Small intestine (tissue), 16 donors: ENCODE data around the gene MSL2. TPM values are rescaled to one million over a fixed set of nuclear protein-coding genes. Genes with fewer than 3 reads are reported as not detected.

Experiments
- DNase-seq, 2 donors: peaks; one replicate each; pipeline versions ENCODE4 v3.0.0 to v3.0.0-alpha.2; 2013
- FAIRE-seq: peaks from 2 replicates; lab custom pipeline; 2012; peaks lifted over from hg19 to GRCh38; lab: Jason Lieb, UNC
- H3K27ac ChIP-seq, 3 donors: one replicate each; pipeline ENCODE4 v1.5.1; 2013; ENCODE audit warnings: low read length in 2 of 3, mild to moderate bottlenecking in 2 of 3, control low read depth in 1 of 3, inconsistent platforms in 1 of 3, low read depth in 1 of 3, moderate library complexity in 1 of 3
- H3K27me3 ChIP-seq, 3 donors: one replicate each; pipeline ENCODE4 v1.6.1; 2013; ENCODE audit warnings: low read length in 3 of 3, inconsistent platforms in 1 of 3; ENCODE audit not compliant: control insufficient read depth in 3 of 3, insufficient read depth in 3 of 3
- H3K36me3 ChIP-seq, 3 donors: one replicate each; pipeline ENCODE4 v1.6.1; 2013; ENCODE audit warnings: low read length in 3 of 3, inconsistent platforms in 1 of 3, low read depth in 1 of 3, mild to moderate bottlenecking in 1 of 3, moderate library complexity in 1 of 3; ENCODE audit not compliant: control insufficient read depth in 3 of 3, insufficient read depth in 2 of 3
- H3K4me1 ChIP-seq, 3 donors: one replicate each; pipeline ENCODE4 v1.6.1; 2013; ENCODE audit warnings: low read length in 2 of 3, inconsistent platforms in 1 of 3, low read depth in 1 of 3, mild to moderate bottlenecking in 1 of 3, moderate library complexity in 1 of 3; ENCODE audit not compliant: control insufficient read depth in 3 of 3, insufficient read depth in 2 of 3
- H3K4me3 ChIP-seq, 3 donors: one replicate each; pipeline ENCODE4 v1.5.1; 2013; ENCODE audit warnings: low read length in 3 of 3, control low read depth in 1 of 3, inconsistent platforms in 1 of 3, low read depth in 1 of 3, mild to moderate bottlenecking in 1 of 3, moderate library complexity in 1 of 3
- H3K9me3 ChIP-seq, 2 donors: one replicate each; pipeline ENCODE4 v1.6.1; 2013; ENCODE audit warnings: low read depth in 1 of 2, low read length in 1 of 2; ENCODE audit not compliant: control insufficient read depth in 2 of 2, insufficient read depth in 1 of 2
- WGBS, 3 donors: extraction: QIAGEN DNeasy Blood & Tissue Kit; methylation state at CpG; one replicate each; pipeline ENCODE4 v1.1.7; 2013; 5-methylcytosine and 5-hydroxymethylcytosine counted together
- long read RNA-seq, 10 donors: transcript quantifications; one replicate each; lab custom pipeline, GENCODE V29; 2026
- polyA plus RNA-seq, 4 donors: library from polyadenylated mRNA; stranded (reverse) in 3 of 4; unstranded in 1 of 4; fragments of 200-250 nt in 3 of 4; fragments of 120-200 nt in 1 of 4; gene quantifications; one replicate each; pipeline versions ENCODE4 v1.2.1 to v1.2.3, GENCODE V29; 2013
- donor health status: healthy with polysubstance abuse.
- donor health status: control.
- donor health status: control.
- donor health status: Bipolar disorder and iron deficiency.
- donor health status: healthy.

Gene MSL2, protein sequence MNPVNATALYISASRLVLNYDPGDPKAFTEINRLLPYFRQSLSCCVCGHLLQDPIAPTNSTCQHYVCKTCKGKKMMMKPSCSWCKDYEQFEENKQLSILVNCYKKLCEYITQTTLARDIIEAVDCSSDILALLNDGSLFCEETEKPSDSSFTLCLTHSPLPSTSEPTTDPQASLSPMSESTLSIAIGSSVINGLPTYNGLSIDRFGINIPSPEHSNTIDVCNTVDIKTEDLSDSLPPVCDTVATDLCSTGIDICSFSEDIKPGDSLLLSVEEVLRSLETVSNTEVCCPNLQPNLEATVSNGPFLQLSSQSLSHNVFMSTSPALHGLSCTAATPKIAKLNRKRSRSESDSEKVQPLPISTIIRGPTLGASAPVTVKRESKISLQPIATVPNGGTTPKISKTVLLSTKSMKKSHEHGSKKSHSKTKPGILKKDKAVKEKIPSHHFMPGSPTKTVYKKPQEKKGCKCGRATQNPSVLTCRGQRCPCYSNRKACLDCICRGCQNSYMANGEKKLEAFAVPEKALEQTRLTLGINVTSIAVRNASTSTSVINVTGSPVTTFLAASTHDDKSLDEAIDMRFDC
- 10 to 100 TPM in 1 of 4 donors, 1 to 10 TPM in 3; 3.8 to 29.9 (median 6.5) TPM for polyA plus RNA-seq
- long read RNA-seq, donor 1: 0 reads
- long read RNA-seq, donor 2, full-length matches to known transcripts: 3 of 3 reads
- long read RNA-seq, donor 2, partial matches to known transcripts: 0 of 3 reads
- long read RNA-seq, donor 2, other reads (novel, unspliced or antisense): 0 of 3 reads
- long read RNA-seq, donor 3, full-length matches to known transcripts: 7 of 7 reads
- long read RNA-seq, donor 3, partial matches to known transcripts: 0 of 7 reads
- long read RNA-seq, donor 3, other reads (novel, unspliced or antisense): 0 of 7 reads
- long read RNA-seq, donor 4: 0 reads
- long read RNA-seq, donor 5: 0 reads
- long read RNA-seq, donor 6, full-length matches to known transcripts: 5 of 5 reads
- long read RNA-seq, donor 6, partial matches to known transcripts: 0 of 5 reads
- long read RNA-seq, donor 6, other reads (novel, unspliced or antisense): 0 of 5 reads
- long read RNA-seq, donor 7: 0 reads
- long read RNA-seq, donor 8: 0 reads
- long read RNA-seq, donor 9, full-length matches to known transcripts: 1 of 1 reads
- long read RNA-seq, donor 9, partial matches to known transcripts: 0 of 1 reads
- long read RNA-seq, donor 9, other reads (novel, unspliced or antisense): 0 of 1 reads
- long read RNA-seq, donor 10, full-length matches to known transcripts: 7 of 7 reads
- long read RNA-seq, donor 10, partial matches to known transcripts: 0 of 7 reads
- long read RNA-seq, donor 10, other reads (novel, unspliced or antisense): 0 of 7 reads

DNA sequence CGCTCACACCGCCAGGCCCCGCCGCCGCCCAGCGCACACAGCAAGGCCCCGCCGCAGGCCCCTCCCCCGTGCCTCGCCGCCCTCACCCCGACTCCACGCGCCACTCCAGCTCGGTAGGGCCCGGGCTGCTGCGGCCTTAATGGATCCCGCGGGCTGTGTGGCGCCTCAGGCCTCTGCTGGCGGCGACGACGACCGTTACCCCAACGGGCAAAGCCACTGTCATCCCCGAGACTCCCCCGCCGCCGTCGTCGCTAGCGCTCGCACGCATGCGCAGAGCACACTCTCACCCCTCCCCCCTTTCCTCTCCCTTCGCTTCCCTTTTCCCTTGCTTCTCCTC lies at the start of gene MSL2:
MSL2 (minus strand) TSS at position 272 of the 337 bp plus-strand sequence. CDS start 1,222 bp downstream, outside the sequence.
- Histone ChIP-seq H3K36me3 (peaks cover 0 to 5% (median 0%) of the 10 kb centered on the region in 3 donors), H3K4me3 (peak within 1 kb of the TSS; percentile 81 to 90 (median 89)), H3K4me1 (peaks cover 0 to 16% (median 5%) of the 10 kb centered on the region in 3 donors), H3K27ac (peak within 1 kb of the TSS; percentile 90 to 100 (median 96)), H3K9me3 (no peaks in the 10 kb centered on the region), H3K27me3 (no peaks in the 10 kb centered on the region)
- no peak for DNase-seq
- FAIRE-seq: no peak
- WGBS, 3 donors: 0% methylated on average over 18 to 37 of the region's 37 CpGs

DNA sequence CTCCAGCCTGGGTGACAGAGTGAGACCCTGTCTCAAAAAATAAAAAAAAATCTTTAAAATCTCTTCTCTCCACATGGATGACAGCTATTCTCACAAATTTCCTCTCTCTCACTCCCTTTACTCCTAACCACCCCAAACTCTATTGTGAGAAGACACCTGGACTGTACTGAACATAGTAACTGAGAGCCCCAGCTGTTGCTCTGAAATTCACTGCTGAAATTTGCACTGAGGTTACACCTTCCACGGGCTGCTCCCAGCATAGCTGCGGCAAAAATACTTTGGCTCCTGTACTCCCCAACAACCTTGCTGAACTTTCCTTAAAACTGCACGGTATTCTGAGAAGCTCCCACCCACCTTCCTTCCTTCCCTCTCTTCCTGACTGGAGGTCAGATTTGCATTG lies 49.6 kb upstream of the MSL2 start:
- DNase-seq (no peak), FAIRE-seq (no peak)
- WGBS, 3 donors: 61 to 86% (median 76%) methylated on average over 3 of the region's 3 CpGs
- peaks cover 0 to 4% (median 0%) of the 10 kb centered on the region in 3 donors for H3K4me1 ChIP-seq
- no peaks in the 10 kb centered on the region for H3K27me3 ChIP-seq
- no peak overlapping the region for H3K27ac ChIP-seq
- H3K36me3 ChIP-seq: no peaks in the 10 kb centered on the region
- no peaks in the 10 kb centered on the region for H3K9me3 ChIP-seq
- H3K4me3 ChIP-seq: no peak overlapping the region

DNA sequence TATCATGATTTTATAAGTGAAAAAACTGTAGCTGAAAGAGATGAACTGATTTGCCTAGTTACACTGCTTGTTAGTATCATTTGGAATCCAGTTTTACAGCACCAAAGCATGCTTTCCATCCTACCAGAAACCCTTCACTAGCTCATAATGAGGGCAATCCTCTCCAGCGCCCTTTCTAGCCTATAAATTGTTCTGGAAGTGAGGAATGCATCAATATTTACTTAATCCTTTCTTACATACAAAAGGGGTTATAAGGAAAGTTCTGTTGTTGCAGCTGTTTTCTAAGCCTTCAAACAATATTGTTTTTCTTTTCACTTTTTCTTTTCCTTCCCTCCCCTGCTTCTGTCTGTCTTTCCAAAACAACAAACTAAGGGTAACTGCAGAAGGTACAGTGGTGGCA lies 43.0 kb upstream of the MSL2 start:
- DNase-seq (no peak), FAIRE-seq (no peak)
- H3K36me3 ChIP-seq: no peaks in the 10 kb centered on the region
- H3K9me3 ChIP-seq: no peaks in the 10 kb centered on the region
- no peaks in the 10 kb centered on the region for H3K4me1 ChIP-seq
- no peak overlapping the region for H3K4me3 ChIP-seq
- no peak overlapping the region for H3K27ac ChIP-seq
- H3K27me3 ChIP-seq: no peaks in the 10 kb centered on the region
- WGBS, 3 donors: 30 to 33% (median 31%) methylated on average over 1 of the region's 1 CpG

DNA sequence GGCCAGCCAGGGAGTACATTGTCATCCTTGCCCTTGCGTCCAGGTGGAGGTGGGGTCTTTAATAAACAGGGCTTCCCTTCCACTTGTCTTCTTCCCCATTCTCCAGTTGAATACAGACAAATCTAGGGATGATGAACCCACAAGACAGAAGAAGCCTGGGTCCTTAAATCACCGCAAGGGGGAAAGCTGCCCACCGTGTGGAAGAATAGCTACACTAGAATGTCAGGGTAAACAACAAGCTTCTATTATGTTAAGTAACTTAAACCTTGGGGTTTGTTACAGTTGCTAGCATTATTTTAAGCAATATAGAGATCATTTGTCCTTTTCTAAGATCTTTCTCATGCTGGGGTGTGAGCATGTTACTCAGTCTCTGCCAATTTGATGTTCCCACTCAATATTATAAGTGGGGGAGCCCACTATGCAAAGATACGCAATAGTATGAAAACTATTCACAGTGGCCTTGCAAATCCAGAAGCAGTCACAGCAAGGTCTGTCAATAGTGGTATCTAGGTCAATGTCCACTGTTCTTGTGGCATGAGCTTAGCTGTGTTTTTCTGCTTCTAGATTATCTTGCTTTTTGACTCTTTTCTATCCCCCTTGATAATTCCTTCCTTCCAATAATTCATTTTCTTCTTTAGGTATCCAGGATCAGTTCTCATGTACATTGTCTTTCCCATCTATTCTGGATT lies 42.0 kb upstream of the MSL2 start:
- Histone ChIP-seq H3K27ac (no peak overlapping the region), H3K27me3 (no peaks in the 10 kb centered on the region), H3K36me3 (no peaks in the 10 kb centered on the region), H3K4me1 (no peaks in the 10 kb centered on the region), H3K9me3 (no peaks in the 10 kb centered on the region), H3K4me3 (no peak overlapping the region)
- FAIRE-seq: no peak
- WGBS, 3 donors: 88 to 92% (median 91%) methylated on average over 4 of the region's 4 CpGs
- no peak for DNase-seq

DNA sequence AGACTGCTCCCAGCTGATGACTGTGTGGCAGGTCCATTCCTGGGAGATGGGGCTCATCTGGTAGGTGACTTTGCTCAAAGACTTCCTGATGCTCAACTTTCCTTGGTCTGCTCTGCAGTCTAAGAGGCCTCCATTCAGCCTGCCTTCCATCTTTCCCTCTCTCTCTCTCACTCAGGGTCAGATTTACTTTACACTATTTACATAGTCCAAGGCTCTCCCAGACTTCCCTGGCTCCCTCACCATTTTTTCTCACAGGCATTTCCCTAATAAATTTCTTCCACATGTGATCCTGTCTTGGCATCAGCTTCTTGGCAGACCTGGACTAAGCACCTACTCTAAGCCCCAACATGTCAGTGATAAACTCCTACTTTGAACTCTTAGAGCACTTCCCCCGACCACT lies 41.0 kb upstream of the MSL2 start:
- Histone ChIP-seq H3K36me3 (no peaks in the 10 kb centered on the region), H3K4me3 (no peak overlapping the region), H3K27me3 (no peaks in the 10 kb centered on the region), H3K9me3 (no peaks in the 10 kb centered on the region), H3K4me1 (no peaks in the 10 kb centered on the region), H3K27ac (no peak overlapping the region)
- DNase-seq (no peak), FAIRE-seq (no peak)
- 79 to 83% (median 81%) methylated on average over 1 of the region's 1 CpG for WGBS, 3 donors

DNA sequence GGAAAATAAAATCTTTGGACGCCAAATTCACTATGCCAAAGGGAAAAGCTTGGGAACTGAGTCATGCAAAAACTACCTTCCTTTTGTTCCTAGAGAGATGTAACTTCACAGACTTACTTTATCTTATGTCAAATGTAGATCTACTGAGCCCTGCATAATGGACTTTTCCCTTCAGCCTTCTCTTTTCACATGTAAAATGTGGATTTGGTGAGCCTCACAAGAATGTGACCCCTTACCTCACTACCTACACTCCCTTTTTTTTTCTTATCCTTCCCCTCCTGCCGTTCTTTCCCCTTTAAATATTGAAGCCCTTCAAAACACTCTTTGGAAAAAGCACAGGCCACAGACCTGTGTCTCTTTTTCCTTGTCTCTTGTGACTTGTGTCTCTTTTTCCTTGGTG lies 40.0 kb upstream of the MSL2 start:
- H3K4me1 ChIP-seq: no peaks in the 10 kb centered on the region
- H3K36me3 ChIP-seq: no peaks in the 10 kb centered on the region
- H3K27ac ChIP-seq: no peak overlapping the region
- no peaks in the 10 kb centered on the region for H3K9me3 ChIP-seq
- H3K4me3 ChIP-seq: no peak overlapping the region
- DNase-seq (no peak), FAIRE-seq (no peak)
- no peaks in the 10 kb centered on the region for H3K27me3 ChIP-seq
- 74 to 91% (median 89%) methylated on average over 2 of the region's 2 CpGs for WGBS, 3 donors

DNA sequence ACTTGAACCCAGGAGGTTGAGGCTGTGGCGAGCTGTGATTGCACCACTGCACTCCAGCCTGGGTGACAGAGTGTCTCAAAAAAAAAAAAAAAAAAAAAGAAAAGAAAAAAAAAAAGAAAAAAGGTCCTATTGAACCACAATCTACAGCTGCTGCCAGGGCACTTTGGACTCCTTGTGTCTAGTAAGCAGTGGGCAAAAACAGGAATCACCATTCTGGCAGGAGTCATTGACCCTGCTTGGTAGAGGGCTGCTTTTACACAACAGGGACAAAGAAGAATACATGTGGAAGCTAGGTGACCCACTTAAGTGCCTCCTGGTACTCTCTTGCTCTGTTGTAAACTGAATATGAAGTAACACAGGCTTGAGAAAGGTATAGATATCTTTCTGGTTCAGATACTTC lies 39.4 kb upstream of the MSL2 start:
- no peaks in the 10 kb centered on the region for H3K9me3 ChIP-seq
- H3K27ac ChIP-seq: no peak overlapping the region
- H3K4me3 ChIP-seq: no peak overlapping the region
- H3K27me3 ChIP-seq: no peaks in the 10 kb centered on the region
- H3K4me1 ChIP-seq: no peaks in the 10 kb centered on the region
- DNase-seq (no peak), FAIRE-seq (no peak)
- 48 to 74% (median 58%) methylated on average over 1 of the region's 1 CpG for WGBS, 3 donors
- no peaks in the 10 kb centered on the region for H3K36me3 ChIP-seq
